Gastroesophageal sphincter (tissue), 3 donors: ENCODE results near the gene C1orf116.

ENCODE experiments used
- POLR2A ChIP-seq, 2 donors: fragments of 450-650 bp; IDR thresholded peaks; one replicate each; pipeline ENCODE4 v1.6.1; 2017; ENCODE audit warnings: antibody characterized with exemption in 2 of 2, mild to moderate bottlenecking in 2 of 2, moderate library complexity in 1 of 2
- TF ChIP-seq, protein P1 (sequence below), 4 experiments: fragments of 200-600 bp in 2 of 4; fragments of 450-650 bp in 2 of 4; sonication (generic) in 1 of 4; IDR thresholded peaks; one replicate each; pipeline ENCODE4 v1.5.1; 2017 to 2019; ENCODE audit warnings: antibody characterized with exemption in 4 of 4, mild to moderate bottlenecking in 2 of 4, moderate library complexity in 2 of 4

DNA sequence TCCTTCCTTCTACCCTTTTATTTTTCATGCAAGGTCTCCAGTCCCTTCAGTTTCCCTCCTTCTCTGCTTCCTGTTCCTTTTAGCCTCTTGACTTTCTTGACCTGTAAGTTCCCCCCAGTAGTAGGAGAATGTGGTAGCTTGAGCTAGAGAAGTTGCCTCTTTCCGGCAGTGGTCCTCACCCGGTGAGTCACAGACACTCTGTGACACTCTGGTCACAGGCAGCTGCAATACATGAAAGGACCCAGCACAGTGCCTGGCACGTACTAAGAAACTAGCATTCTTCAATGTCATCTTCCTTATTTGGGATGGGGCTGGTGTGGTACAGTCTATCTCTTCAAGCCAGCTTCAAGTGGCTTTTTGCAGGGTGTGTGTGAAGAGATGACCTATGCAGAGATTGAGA, 36.5 kb upstream of the C1orf116 start:
- TF ChIP-seq, protein P1, sequence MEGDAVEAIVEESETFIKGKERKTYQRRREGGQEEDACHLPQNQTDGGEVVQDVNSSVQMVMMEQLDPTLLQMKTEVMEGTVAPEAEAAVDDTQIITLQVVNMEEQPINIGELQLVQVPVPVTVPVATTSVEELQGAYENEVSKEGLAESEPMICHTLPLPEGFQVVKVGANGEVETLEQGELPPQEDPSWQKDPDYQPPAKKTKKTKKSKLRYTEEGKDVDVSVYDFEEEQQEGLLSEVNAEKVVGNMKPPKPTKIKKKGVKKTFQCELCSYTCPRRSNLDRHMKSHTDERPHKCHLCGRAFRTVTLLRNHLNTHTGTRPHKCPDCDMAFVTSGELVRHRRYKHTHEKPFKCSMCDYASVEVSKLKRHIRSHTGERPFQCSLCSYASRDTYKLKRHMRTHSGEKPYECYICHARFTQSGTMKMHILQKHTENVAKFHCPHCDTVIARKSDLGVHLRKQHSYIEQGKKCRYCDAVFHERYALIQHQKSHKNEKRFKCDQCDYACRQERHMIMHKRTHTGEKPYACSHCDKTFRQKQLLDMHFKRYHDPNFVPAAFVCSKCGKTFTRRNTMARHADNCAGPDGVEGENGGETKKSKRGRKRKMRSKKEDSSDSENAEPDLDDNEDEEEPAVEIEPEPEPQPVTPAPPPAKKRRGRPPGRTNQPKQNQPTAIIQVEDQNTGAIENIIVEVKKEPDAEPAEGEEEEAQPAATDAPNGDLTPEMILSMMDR (IDR thresholded peaks at IDR 0.05), result no peak
- no peak for TF ChIP-seq POLR2A (IDR thresholded peaks at IDR 0.05)
